ENCODE data around the gene DNAH1.

DNAH1 gene

DNA sequence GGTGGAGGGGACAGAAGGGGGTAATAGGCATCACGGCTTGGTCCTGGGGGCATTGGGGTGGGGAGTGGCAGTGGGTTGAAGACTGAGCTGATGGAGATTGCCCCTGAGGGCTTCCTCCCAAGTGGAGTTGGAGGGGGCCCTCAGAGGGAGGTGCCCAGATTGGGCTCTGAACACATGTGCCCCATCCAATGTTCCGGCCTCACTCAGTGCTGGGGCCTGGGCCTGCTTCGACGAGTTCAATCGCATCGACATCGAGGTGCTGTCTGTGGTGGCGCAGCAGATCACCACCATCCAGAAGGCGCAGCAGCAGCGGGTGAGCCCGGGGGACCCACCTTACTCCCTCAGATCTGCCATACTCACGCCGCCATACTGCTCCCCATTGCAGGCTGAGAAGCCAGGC, 45.3 kb downstream of the DNAH1 start:
- no peak for DNase-seq

GRCh38 chr3:52361898-52362297, 45.8 kb downstream of the DNAH1 start:
- no peak for DNase-seq

DNA sequence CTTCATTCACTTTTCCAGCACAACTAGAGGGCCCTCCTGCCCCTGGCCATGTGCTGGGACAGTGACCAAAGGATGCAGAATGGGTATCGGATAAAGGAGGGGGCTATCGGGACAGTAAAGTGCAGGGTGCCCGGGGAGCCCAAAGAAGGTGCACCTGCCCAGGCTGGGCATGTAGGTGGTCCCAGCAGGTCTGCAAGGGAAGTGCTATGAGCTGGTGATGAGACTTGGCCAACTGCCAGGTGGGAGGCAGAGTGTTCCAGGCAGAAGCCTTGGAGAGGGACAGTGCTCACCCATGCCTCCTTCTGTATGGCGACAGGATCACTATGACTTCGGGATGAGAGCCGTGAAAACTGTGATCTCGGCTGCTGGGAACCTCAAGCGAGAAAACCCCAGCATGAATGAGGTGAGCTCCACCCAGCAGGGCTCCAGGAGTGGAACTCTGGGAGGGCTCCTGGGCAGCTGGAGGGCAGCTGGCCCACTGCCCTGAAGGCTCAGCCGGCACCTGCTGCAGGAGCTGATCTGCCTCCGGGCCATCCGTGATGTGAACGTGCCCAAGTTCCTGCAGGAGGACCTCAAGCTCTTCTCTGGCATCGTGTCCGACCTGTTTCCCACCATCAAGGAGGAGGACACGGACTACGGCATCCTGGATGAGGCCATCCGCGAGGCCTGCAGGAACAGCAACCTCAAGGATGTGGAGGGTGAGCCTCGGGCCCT, 48.4 kb downstream of the DNAH1 start:
- no peak for DNase-seq

- no peak for DNase-seq
Measured at GRCh38 chr3:52366527-52366926, 50.4 kb downstream of the DNAH1 start.

- DNase-seq: no peak
Measured at GRCh38 chr3:52367891-52368880, 52.1 kb downstream of the DNAH1 start.

- DNase-seq: no peak
Measured at GRCh38 chr3:52370531-52370930, 54.4 kb downstream of the DNAH1 start.

- DNase-seq: no peak
Measured at GRCh38 chr3:52372822-52373504, 56.8 kb downstream of the DNAH1 start.

DNA sequence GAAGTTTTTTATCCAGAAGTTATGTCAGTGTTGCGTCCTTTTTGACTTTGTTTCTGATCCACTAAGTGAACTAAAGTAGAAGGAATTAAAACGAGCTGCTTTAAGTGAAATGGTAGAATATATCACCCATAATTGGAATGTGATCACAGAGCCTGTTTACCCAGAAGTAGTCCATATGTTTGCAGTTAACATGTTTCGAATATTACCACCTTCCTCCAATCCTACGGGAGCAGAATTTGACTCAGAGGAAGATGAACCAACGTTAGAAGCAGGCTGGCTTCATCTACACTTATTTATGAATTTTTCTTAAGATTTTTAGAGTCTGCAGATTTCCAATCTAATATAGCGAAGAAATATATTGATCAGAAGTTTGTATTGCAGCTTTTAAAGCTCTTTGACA, 57.6 kb downstream of the DNAH1 start:
- no peak for DNase-seq

- DNase-seq: no peak
Measured at GRCh38 chr3:52374173-52374572, 58.1 kb downstream of the DNAH1 start.

DNA sequence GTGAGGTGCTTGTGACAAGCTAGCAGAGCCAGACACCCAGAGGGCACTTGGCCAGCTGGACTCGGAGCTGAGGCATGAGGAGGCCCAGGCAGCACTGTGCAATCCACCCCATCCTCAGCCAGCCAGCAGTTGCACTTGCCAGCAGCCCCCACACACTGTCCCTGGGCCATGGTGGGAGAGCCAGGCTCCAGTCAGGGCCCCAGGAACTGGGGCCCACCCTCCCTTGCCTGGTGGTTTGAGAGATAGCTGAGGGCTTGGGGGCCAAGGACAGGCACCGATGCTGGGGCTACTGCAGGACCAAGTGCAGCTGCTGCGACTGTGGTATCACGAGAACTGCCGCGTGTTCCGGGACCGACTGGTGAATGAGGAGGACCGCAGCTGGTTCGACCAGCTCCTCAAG, 63.5 kb downstream of the DNAH1 start:
- DNase-seq: no peak

GRCh38 chr3:52380023-52380422, 63.9 kb downstream of the DNAH1 start:
- no peak for DNase-seq

GRCh38 chr3:52381623-52382022, 65.5 kb downstream of the DNAH1 start:
- no peak for DNase-seq

DNA sequence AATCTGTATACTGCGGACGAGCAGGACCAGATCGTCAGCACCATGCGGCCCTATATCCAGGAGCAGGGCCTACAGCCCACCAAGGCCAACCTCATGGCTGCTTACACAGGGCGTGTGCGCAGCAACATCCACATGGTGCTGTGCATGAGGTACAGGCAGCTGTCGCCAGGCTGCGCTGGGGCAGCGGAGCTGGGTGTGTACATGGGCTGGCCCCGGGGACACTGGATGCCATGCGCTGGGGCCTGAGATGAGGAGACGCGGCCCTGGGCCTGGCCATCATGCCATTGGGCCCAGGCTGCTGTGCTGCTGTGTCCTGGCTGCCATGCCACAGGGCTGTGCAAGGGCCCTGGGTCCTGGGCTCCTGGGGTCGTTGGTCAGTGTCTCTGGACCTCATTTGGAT, 67.3 kb downstream of the DNAH1 start:
- no peak for DNase-seq

GRCh38 chr3:52384019-52384761, 68.1 kb downstream of the DNAH1 start:
- no peak for DNase-seq

- DNase-seq: no peak
Measured at GRCh38 chr3:52385157-52385556, 69.0 kb downstream of the DNAH1 start.

DNA sequence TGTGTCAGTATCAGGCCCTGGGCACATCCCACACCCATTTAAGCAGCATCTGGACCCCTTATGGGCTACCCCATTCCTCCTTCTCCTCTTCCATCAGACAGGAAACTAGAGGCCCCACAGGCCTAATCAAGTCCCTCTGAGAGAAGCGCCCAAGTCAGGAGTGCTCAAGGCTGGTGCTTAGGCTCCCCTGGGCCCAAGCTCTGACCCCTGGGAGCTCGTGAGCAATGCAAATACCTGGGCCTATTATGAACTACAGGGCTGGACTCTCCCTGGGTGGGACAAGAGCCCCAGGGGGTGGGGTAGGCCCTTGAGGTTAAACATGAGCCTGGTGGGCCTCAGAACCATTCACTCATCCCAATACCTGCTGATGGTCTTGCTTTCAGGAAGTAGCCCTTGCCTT, 71.4 kb downstream of the DNAH1 start:
- no peak for DNase-seq

DNA sequence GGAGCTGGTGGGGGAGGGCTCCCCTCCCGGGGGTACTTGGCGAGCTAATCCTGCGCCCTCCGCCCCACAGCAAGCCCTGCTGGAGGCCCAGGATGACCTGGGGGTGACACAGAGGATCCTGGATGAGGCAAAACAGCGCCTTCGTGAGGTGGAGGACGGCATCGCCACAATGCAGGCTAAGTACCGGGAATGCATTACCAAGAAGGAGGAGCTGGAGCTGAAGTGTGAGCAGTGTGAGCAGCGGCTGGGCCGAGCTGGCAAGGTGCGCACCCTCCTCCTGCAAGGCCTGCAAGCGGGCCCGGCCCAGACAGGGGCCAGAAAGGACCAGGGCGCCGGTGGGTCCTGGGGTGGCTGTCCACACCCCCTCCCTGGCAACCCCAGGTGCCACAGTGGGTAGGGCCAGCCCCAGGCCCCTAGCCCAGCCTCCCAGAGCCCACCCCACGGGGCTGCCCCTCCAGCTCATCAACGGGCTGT, 72.3 kb downstream of the DNAH1 start:
- no peak for DNase-seq

- DNase-seq: no peak
Measured at GRCh38 chr3:52388933-52389332, 72.8 kb downstream of the DNAH1 start.

DNA sequence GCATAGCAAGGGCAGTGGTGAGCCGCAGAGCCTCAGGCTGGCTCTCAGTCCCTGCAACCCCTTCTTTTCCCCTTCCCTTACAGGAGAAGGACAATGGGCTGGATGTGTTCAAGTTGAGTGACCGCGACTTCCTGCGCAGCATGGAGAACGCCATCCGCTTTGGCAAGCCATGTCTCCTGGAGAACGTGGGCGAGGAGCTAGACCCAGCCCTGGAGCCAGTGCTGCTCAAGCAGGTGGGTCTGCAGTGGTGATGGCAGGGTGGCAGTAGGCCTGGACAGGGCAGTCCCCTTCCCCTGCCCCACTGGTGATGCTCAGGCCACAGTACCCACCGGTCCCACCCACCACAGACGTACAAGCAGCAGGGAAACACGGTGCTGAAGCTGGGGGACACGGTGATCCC, 75.0 kb downstream of the DNAH1 start:
- DNase-seq: no peak

GRCh38 chr3:52392216-52392930, 76.3 kb downstream of the DNAH1 start:
- no peak for DNase-seq

DNA sequence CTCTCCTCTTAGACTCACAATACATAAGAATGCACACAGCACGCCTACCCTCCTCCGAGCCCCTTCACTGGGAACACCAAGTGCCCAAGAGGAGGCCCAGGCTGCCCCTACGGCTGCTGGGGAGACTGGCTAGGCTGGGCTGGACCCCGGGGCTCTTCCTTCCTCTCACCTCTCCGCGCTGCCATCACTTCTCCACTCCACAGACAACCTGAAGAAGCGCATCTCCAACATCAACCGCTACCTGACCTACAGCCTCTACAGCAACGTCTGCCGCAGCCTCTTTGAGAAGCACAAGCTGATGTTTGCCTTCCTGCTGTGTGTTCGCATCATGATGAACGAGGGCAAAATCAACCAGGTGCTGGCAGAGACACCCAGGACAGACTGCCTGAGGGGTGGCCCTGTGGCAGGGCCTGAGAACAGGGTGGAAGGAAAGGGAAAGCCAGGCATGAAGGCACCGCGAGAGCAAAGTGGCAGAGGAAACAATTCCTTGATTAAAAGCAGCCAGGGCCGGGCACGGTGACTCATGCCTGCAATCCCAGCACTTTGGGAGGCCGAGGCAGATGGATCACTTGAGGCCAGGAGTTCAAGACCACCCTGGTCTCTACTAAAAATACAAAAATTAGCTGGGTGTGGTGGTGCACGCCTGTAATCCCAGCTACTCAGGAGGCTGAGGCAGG, 77.2 kb downstream of the DNAH1 start:
- DNase-seq: no peak
